ENCODE results near the gene FBN3.

The FBN3 gene

GRCh38 chr19:8148410-8149260, 757 bp downstream of the FBN3 start:
- Histone ChIP-seq H3K4me3 (ENCODE audit: low read depth in 1 of 5, low read length in 5 of 5) (peak overlapping the region in 1 of 5 donors; percentile 10), H3K4me1 (ENCODE audit: control insufficient read depth in 5 of 5, insufficient read depth in 5 of 5, low read length in 5 of 5) (peaks cover 0 to 9% (median 7%) of the 10 kb centered on the region in 5 donors), H3K9ac (ENCODE audit: low read length in 5 of 5) (no peak overlapping the region), H3K36me3 (ENCODE audit: control insufficient read depth in 5 of 5, insufficient read depth in 5 of 5, low read length in 5 of 5) (no peaks in the 10 kb centered on the region), H3K27ac (ENCODE audit: low read depth, low read length) (no peak overlapping the region), H3K27me3 (ENCODE audit: control insufficient read depth in 5 of 5, insufficient read depth in 4 of 5, low read length in 5 of 5) (peaks cover 33 to 61% (median 43%) of the 10 kb centered on the region in 5 donors), H3K9me3 (ENCODE audit: control insufficient read depth in 5 of 5, low read length in 5 of 5) (no peaks in the 10 kb centered on the region)

GRCh38 chr19:8148088-8148409, 1.3 kb downstream of the FBN3 start:
- Histone ChIP-seq H3K4me1 (ENCODE audit: control insufficient read depth in 5 of 5, insufficient read depth in 5 of 5, low read length in 5 of 5) (peaks cover 0 to 9% (median 7%) of the 10 kb centered on the region in 5 donors), H3K9me3 (ENCODE audit: control insufficient read depth in 5 of 5, low read length in 5 of 5) (no peaks in the 10 kb centered on the region), H3K9ac (ENCODE audit: low read length in 5 of 5) (no peak overlapping the region), H3K27ac (ENCODE audit: low read depth, low read length) (no peak overlapping the region), H3K4me3 (ENCODE audit: low read depth in 1 of 5, low read length in 5 of 5) (no peak overlapping the region), H3K27me3 (ENCODE audit: control insufficient read depth in 5 of 5, insufficient read depth in 4 of 5, low read length in 5 of 5) (peaks cover 33 to 61% (median 43%) of the 10 kb centered on the region in 5 donors), H3K36me3 (ENCODE audit: control insufficient read depth in 5 of 5, insufficient read depth in 5 of 5, low read length in 5 of 5) (no peaks in the 10 kb centered on the region)

GRCh38 chr19:8147582-8147978, 1.8 kb downstream of the FBN3 start:
- Histone ChIP-seq H3K27me3 (ENCODE audit: control insufficient read depth in 5 of 5, insufficient read depth in 4 of 5, low read length in 5 of 5) (peaks cover 33 to 61% (median 43%) of the 10 kb centered on the region in 5 donors), H3K27ac (ENCODE audit: low read depth, low read length) (no peak overlapping the region), H3K36me3 (ENCODE audit: control insufficient read depth in 5 of 5, insufficient read depth in 5 of 5, low read length in 5 of 5) (no peaks in the 10 kb centered on the region), H3K9me3 (ENCODE audit: control insufficient read depth in 5 of 5, low read length in 5 of 5) (no peaks in the 10 kb centered on the region), H3K4me3 (ENCODE audit: low read depth in 1 of 5, low read length in 5 of 5) (no peak overlapping the region), H3K9ac (ENCODE audit: low read length in 5 of 5) (no peak overlapping the region), H3K4me1 (ENCODE audit: control insufficient read depth in 5 of 5, insufficient read depth in 5 of 5, low read length in 5 of 5) (peaks cover 0 to 9% (median 7%) of the 10 kb centered on the region in 5 donors)

- H3K4me1 ChIP-seq (ENCODE audit: control insufficient read depth in 5 of 5, insufficient read depth in 5 of 5, low read length in 5 of 5), result peaks cover 0 to 9% (median 7%) of the 10 kb centered on the region in 5 donors
- H3K27ac ChIP-seq (ENCODE audit: low read depth, low read length), result no peak overlapping the region
- H3K4me3 ChIP-seq (ENCODE audit: low read depth in 1 of 5, low read length in 5 of 5), result no peak overlapping the region
- H3K36me3 ChIP-seq (ENCODE audit: control insufficient read depth in 5 of 5, insufficient read depth in 5 of 5, low read length in 5 of 5), result no peaks in the 10 kb centered on the region
- no peak overlapping the region for H3K9ac ChIP-seq (ENCODE audit: low read length in 5 of 5)
- H3K9me3 ChIP-seq (ENCODE audit: control insufficient read depth in 5 of 5, low read length in 5 of 5), result peaks cover 0 to 2% (median 0%) of the 10 kb centered on the region in 5 donors
- H3K27me3 ChIP-seq (ENCODE audit: control insufficient read depth in 5 of 5, insufficient read depth in 4 of 5, low read length in 5 of 5), result peaks cover 33 to 63% (median 43%) of the 10 kb centered on the region in 5 donors
Measured at GRCh38 chr19:8146877-8147581, 2.4 kb downstream of the FBN3 start.

GRCh38 chr19:8144273-8144995, 5.0 kb downstream of the FBN3 start:
- H3K36me3 ChIP-seq (ENCODE audit: control insufficient read depth in 5 of 5, insufficient read depth in 5 of 5, low read length in 5 of 5), result no peaks in the 10 kb centered on the region
- H3K4me1 ChIP-seq (ENCODE audit: control insufficient read depth in 5 of 5, insufficient read depth in 5 of 5, low read length in 5 of 5), result peaks cover 1 to 14% (median 13%) of the 10 kb centered on the region in 5 donors
- peaks cover 0 to 4% (median 0%) of the 10 kb centered on the region in 5 donors for H3K9me3 ChIP-seq (ENCODE audit: control insufficient read depth in 5 of 5, low read length in 5 of 5)
- no peak overlapping the region for H3K27ac ChIP-seq (ENCODE audit: low read depth, low read length)
- H3K9ac ChIP-seq (ENCODE audit: low read length in 5 of 5), result no peak overlapping the region
- peaks cover 27 to 43% (median 33%) of the 10 kb centered on the region in 5 donors for H3K27me3 ChIP-seq (ENCODE audit: control insufficient read depth in 5 of 5, insufficient read depth in 4 of 5, low read length in 5 of 5)
- H3K4me3 ChIP-seq (ENCODE audit: low read depth in 1 of 5, low read length in 5 of 5), result no peak overlapping the region

GRCh38 chr19:8143041-8143440, 6.4 kb downstream of the FBN3 start:
- Histone ChIP-seq H3K4me1 (ENCODE audit: control insufficient read depth in 5 of 5, insufficient read depth in 5 of 5, low read length in 5 of 5) (peaks cover 1 to 9% (median 8%) of the 10 kb centered on the region in 5 donors), H3K9me3 (ENCODE audit: control insufficient read depth in 5 of 5, low read length in 5 of 5) (peaks cover 0 to 4% (median 0%) of the 10 kb centered on the region in 5 donors), H3K9ac (ENCODE audit: low read length in 5 of 5) (no peak overlapping the region), H3K4me3 (ENCODE audit: low read depth in 1 of 5, low read length in 5 of 5) (no peak overlapping the region), H3K27me3 (ENCODE audit: control insufficient read depth in 5 of 5, insufficient read depth in 4 of 5, low read length in 5 of 5) (peaks cover 24 to 34% (median 25%) of the 10 kb centered on the region in 5 donors), H3K36me3 (ENCODE audit: control insufficient read depth in 5 of 5, insufficient read depth in 5 of 5, low read length in 5 of 5) (no peaks in the 10 kb centered on the region), H3K27ac (ENCODE audit: low read depth, low read length) (no peak overlapping the region)

- Histone ChIP-seq H3K27me3 (ENCODE audit: control insufficient read depth in 5 of 5, insufficient read depth in 4 of 5, low read length in 5 of 5) (peaks cover 19 to 29% (median 20%) of the 10 kb centered on the region in 5 donors), H3K36me3 (ENCODE audit: control insufficient read depth in 5 of 5, insufficient read depth in 5 of 5, low read length in 5 of 5) (no peaks in the 10 kb centered on the region), H3K4me3 (ENCODE audit: low read depth in 1 of 5, low read length in 5 of 5) (no peak overlapping the region), H3K27ac (ENCODE audit: low read depth, low read length) (no peak overlapping the region), H3K9me3 (ENCODE audit: control insufficient read depth in 5 of 5, low read length in 5 of 5) (peaks cover 0 to 4% (median 0%) of the 10 kb centered on the region in 5 donors), H3K9ac (ENCODE audit: low read length in 5 of 5) (no peak overlapping the region), H3K4me1 (ENCODE audit: control insufficient read depth in 5 of 5, insufficient read depth in 5 of 5, low read length in 5 of 5) (peaks cover 1 to 9% (median 8%) of the 10 kb centered on the region in 5 donors)
Measured at GRCh38 chr19:8142513-8142900, 6.9 kb downstream of the FBN3 start.

- peaks cover 1 to 9% (median 8%) of the 10 kb centered on the region in 5 donors for H3K4me1 ChIP-seq (ENCODE audit: control insufficient read depth in 5 of 5, insufficient read depth in 5 of 5, low read length in 5 of 5)
Measured at GRCh38 chr19:8141726-8142512, 7.5 kb downstream of the FBN3 start.

GRCh38 chr19:8138201-8138600, 11.2 kb downstream of the FBN3 start:
- Histone ChIP-seq H3K36me3 (ENCODE audit: control insufficient read depth in 5 of 5, insufficient read depth in 5 of 5, low read length in 5 of 5) (no peaks in the 10 kb centered on the region), H3K9me3 (ENCODE audit: control insufficient read depth in 5 of 5, low read length in 5 of 5) (peaks cover 0 to 4% (median 0%) of the 10 kb centered on the region in 5 donors), H3K9ac (ENCODE audit: low read length in 5 of 5) (no peak overlapping the region), H3K4me1 (ENCODE audit: control insufficient read depth in 5 of 5, insufficient read depth in 5 of 5, low read length in 5 of 5) (peaks cover 1 to 9% (median 8%) of the 10 kb centered on the region in 5 donors), H3K27me3 (ENCODE audit: control insufficient read depth in 5 of 5, insufficient read depth in 4 of 5, low read length in 5 of 5) (peaks cover 0 to 4% (median 3%) of the 10 kb centered on the region in 5 donors), H3K27ac (ENCODE audit: low read depth, low read length) (no peak overlapping the region), H3K4me3 (ENCODE audit: low read depth in 1 of 5, low read length in 5 of 5) (no peak overlapping the region)

More at GRCh38 chr19:8141726-8142512, 7.5 kb downstream of the FBN3 start:
- H3K27me3 ChIP-seq (ENCODE audit: control insufficient read depth in 5 of 5, insufficient read depth in 4 of 5, low read length in 5 of 5), result peaks cover 14 to 23% (median 14%) of the 10 kb centered on the region in 5 donors
- H3K36me3 ChIP-seq (ENCODE audit: control insufficient read depth in 5 of 5, insufficient read depth in 5 of 5, low read length in 5 of 5), result no peaks in the 10 kb centered on the region
- no peak overlapping the region for H3K9ac ChIP-seq (ENCODE audit: low read length in 5 of 5)
- no peak overlapping the region for H3K27ac ChIP-seq (ENCODE audit: low read depth, low read length)
- H3K4me3 ChIP-seq (ENCODE audit: low read depth in 1 of 5, low read length in 5 of 5), result no peak overlapping the region
- peaks cover 0 to 4% (median 0%) of the 10 kb centered on the region in 5 donors for H3K9me3 ChIP-seq (ENCODE audit: control insufficient read depth in 5 of 5, low read length in 5 of 5)
